SIG-M5 treated with dmso at 0.1 percent for 504 hours (cell line): ENCODE measurements around the gene TLCD1.

Experiments used
- DNase-seq: peaks from one replicate; lab custom pipeline; 2025; ENCODE audit not compliant: unreplicated experiment; lab: John Stamatoyannopoulos, UW

Gene TLCD1

GRCh38 chr17:28726226-28726626, at the start of gene TLCD1:
Gene TLCD1, minus strand, starts transcription at chr17:28726233. Its CDS starts 136 bp downstream, at chr17:28726097.
- DNase-seq = peak; percentile 79

DNA sequence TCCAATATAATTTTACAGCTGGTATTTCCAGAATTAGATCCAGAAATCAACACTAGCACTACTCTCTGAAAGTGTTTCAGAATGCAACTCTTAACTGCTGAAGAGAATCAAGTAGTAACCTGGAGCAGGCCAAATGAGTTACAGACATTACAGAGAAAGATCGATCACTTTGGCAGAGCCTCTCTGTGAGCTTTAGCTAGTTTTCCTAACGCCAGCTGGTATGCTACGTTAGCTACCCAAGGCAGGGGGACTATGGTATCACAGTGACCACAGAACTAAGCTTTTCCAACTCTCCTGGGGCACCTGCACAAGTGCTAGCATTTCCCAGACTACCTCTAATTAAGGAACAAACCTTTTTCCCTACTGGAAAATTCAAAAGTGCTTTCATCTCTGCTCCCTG, 48.2 kb upstream of the TLCD1 start:
- DNase-seq = no peak

- DNase-seq = no peak
Observed at GRCh38 chr17:28773736-28774135, 47.7 kb upstream of the TLCD1 start.

- no peak for DNase-seq
Observed at GRCh38 chr17:28765038-28765437, 39.0 kb upstream of the TLCD1 start.

DNA sequence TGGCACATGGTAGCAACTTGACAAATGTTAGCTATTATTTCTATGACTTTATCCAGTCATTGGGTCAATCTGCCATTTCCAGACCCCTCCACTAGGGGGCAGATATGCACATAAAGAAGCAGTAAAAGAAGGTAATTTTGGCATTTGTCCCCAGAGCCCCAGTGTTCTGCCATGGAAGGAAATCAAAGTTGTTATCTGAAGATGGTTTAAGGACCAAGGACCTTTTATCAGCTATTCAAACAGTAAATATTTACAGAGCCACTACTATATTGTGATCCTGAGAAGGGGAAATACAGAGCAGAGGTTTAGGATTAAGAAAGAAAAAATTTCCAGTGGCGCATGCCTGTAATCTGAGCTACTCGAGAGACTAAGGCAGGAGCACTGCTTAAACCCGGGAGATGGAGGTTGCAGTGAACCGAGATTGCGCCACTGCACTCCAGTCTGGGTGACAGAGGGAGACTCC, 37.8 kb upstream of the TLCD1 start:
- DNase-seq = peak; percentile 60

DNA sequence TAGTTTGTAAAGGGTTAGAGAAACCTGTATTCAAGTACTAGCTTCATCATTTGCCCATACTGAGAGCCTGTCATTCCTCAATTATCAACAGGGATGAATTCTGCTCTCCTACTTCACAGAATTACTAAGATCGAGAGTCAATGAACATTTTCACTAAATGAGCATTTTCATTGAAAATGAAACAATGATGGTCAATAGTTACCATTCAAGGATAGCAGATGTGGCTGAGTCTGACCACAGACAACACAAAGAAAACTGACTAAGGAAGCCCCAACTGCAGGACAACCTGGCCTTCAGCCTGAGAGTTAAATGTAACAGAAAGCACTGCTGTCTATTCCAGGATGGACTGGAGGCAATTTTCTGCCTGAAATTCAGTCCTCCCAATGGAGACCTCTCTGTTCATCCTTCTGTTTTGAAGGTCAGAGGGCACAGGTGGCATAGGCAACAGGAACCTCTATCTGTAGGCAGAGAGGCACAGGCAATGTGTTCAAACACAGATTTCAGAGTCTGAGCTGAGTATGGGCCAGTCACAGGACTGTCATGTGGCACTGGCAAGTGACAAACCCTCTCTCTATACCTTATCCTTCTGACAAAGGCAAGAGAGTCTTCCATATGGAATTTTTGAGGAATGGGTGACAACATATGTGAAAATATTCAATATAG, 37.2 kb upstream of the TLCD1 start:
- no peak for DNase-seq

GRCh38 chr17:28760601-28761562, 34.8 kb upstream of the TLCD1 start:
- peak; percentile 57 for DNase-seq

GRCh38 chr17:28759256-28759865, 33.3 kb upstream of the TLCD1 start:
- no peak for DNase-seq

GRCh38 chr17:28758411-28759121, 32.5 kb upstream of the TLCD1 start:
- DNase-seq = no peak

GRCh38 chr17:28756049-28756804, 30.2 kb upstream of the TLCD1 start:
- no peak for DNase-seq

DNA sequence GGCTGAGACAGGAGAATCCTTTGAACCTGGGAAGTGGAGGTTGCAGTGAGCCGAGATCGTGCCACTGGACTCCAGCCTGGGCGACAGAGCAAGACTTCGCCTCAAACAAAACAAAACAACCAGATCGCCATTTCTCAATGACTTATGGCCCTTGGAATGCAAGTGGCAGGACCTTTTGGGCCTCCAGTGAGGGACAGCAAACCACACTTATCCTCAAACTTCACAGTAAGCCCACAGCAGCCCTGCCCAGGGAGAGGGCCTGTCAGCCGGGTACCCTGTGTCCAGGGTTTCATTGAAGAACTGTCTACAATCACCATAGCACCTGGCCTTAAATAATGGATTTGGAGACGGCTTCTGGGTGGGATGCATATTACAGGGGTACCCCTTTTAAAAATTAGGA, 29.5 kb upstream of the TLCD1 start:
- DNase-seq = no peak

DNA sequence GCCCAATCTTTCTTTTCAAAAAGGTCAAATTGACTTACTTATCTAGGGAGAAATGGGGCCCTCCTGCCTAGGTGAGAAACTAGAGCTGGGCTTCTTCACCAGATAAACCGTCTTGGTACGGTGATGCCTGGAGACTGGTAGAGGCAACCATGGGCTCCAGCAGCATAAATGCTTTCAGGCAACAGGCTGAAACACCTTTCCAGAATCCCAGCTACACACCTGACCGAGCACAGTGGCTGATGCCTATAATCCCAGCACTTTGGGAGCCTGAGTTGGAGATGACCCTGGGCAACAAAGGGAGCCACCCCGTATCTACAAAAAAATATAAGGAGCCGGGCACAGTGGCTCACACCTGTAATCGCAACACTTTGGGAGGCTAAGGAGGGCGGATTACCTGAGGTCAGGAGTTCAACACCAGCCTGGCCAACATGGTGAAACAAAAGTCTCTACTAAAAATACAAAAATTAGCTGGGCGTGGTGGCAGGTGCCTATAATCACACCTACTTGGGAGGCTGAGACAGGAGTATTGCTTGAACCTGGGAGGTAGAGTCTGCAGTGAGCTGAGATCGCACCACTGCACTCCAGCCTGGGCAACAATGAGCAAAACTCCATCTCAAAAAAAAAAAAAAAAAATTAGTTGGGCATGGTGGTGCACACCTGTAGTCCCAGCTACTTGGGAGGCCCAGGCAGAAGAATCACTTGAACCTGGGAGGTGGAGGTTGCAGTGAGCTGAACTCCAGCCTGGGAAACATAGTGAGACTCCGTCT, 25.8 kb upstream of the TLCD1 start:
- DNase-seq = no peak

GRCh38 chr17:28750178-28751047, 24.4 kb upstream of the TLCD1 start:
- DNase-seq = peak; percentile 92

DNA sequence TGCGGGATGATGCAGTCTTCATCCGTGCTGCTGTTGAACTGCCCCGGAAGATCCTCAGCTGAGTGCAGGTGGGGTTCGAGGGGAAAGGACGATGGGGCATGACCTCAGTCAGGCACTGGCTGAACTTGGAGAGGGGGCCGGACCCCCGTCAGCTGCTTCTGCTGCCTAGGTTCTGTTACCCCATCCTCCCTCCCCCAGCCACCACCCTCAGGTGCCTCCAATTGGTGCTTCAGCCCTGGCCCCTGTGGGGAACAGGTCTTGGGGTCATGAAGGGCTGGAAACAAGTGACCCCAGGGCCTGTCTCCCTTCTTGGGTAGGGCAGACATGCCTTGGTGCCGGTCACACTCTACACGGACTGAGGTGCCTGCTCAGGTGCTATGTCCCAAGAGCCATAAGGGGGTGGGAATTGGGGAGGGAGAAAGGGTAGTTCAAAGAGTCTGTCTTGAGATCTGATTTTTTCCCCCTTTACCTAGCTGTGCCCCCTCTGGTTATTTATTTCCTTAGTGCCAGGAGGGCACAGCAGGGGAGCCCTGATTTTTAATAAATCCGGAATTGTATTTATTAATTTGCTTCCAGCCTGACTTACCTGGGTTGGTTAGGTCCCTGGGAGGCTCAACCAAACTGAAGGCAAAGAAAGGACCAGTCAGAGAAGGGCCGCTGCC, 23.6 kb upstream of the TLCD1 start:
- DNase-seq = no peak

GRCh38 chr17:28748852-28749515, 23.0 kb upstream of the TLCD1 start:
- no peak for DNase-seq

- no peak for DNase-seq
Observed at GRCh38 chr17:28747801-28748750, 22.0 kb upstream of the TLCD1 start.
